KG1 (cell line): ENCODE measurements around the gene PLA2G2E.

Source experiments
- DNase-seq: peaks from one replicate; lab custom pipeline; 2025; lab: John Stamatoyannopoulos, UW

PLA2G2E gene, protein sequence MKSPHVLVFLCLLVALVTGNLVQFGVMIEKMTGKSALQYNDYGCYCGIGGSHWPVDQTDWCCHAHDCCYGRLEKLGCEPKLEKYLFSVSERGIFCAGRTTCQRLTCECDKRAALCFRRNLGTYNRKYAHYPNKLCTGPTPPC

DNA sequence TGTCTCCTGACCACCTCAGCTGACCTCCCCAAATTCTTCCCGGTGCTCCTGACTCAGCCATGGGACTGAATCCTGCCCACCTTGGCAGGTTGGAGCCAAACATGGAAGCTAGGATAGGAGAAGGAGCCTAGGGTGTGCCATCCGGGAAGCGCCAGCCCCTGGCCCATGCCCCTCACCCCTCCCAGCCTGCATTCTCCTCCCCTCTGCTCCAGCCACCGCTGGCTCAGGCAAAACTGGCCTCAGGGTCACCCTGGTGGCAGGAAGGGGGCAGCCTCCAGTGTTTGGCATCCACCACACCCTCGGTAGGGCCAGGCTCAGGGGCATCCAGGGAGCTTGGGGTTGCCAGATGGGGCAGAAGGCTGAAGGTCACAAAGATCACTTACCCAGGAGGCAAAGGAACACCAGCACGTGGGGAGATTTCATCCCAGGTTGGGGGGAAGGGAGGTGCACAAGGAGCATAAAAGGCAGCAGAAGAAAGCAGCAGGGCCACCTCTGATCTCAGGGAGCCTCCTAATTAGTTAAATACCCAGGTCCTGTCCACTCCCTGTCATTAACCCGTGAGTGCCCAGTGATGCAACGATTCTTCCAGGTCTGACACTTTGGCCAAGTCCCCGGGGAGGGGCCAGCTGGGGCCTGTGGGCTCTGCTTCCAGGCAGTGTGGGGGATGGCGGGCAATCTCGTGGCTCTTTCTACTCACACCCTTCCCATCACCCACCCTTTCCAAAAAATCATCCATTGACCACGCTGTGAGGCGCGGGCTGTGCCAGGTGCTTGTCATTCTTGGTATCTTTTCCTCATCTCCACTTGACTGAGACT is at the start of gene PLA2G2E:
Gene PLA2G2E (minus strand): TSS at position 481 of the 816 bp plus-strand sequence. CDS start 58 bp downstream, at position 423.
- DNase-seq, result no peak

DNA sequence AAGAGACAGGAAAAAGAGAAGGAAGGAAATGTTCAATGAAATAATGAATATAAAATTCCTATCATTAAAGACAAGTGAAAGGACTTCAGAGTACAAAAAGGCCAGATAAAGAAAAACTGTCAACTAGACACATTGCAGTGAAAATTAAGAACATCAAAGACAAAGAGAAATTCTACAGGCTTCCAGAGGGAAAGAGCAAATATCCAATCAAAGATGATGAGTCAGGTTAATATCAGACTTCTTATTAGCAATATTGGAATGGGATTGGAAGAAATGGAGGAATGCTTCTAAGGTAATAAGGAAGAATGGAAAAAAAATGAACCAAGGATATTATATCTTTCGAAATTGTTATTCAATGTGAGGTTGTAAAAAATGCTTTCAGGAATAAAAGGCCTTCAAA is 48.2 kb upstream of the PLA2G2E start:
- DNase-seq, result no peak

DNA sequence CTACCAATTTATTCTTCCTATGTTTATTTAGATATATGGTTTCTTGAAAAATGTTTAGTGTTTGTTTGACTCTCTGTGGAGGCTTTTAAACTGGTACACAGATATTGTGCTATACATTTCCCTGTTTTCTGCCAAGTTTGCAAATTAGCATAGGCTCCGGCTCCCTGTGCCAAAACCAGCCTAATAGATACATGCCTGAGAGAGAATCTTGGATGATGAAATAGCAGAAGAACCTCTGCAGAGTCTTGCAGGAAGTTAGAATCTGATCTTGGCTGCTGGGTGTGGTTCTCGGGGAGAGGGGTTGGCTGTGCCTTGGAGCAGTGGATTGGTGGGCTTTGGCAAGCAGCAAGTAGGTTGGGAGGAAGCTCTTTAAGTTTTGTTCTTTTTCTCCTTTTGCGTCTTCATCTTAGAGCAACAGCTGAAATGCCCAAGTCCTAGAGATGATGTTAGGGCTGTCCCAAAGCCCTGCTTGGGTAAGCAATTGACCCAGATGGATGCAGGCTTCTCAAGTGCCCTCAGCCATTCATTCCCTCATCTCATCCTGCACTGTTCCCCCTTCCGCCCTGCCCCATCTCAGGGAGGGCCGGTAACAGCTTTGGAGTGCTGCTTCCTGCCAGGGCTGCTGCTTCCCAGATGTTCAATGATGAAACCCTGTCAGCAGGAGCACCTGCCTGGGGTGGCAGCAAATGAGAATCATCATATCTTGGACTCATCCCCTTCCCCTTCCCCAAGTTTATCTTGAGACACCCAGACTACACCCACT is 46.7 kb upstream of the PLA2G2E start:
- DNase-seq, result no peak

DNA sequence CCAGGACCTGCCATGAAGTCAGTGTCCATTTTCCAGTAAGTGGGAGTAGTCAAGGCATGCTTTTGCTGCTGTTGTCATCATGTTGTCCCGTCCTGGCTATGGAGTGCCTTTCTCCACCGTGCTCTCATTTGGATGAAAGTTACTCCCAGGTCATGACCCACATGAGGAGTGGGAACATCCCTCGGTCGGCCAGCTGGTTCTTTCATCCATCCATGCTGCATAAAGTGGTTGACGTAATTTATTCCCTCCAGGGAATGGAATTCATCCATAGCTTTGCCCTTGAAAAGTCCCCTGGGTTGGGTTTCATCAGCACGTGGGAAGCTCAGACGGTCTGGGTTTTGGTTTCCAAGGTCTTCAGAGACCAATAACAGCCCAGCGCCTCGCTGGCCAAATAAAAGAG is 44.4 kb upstream of the PLA2G2E start:
- DNase-seq, result no peak

DNA sequence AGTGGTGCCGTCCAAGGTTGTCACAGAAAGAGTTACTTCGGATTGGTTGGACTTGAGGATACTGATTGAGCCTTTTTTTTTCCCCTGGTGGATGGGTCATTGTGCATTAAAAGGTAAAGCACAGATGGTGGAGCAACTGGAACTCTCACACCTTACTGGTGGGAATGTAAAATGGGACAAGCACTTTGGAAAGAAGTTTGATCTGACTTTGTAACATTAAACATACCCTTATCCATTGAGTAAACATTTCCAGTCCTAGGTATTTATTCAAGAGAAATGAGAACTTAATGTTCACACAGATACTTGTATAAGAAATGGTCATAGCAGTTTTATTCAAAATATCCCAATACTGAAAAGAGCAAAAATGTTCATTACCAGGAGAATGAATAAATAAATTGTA is 41.1 kb upstream of the PLA2G2E start:
- no peak for DNase-seq

DNA sequence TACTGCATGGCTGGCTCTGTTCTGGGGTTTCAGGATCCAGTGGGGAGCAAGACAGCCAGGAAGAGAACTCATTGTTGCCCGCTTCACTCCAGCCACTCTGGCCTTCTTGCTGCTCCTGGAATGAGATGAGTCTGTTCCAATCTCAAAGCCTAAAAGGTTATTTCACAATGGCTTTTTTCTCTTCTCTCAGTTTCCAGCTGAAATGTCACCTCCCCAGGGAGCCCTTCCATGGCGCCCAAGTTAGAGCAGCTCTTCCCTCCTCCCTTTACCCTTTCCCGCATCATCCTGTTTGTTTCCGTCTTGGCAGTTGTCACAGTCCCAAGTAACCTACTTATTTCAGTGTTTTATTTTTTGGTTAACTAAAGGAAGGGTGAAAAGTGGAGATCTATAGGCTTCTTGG is 40.2 kb upstream of the PLA2G2E start:
- no peak for DNase-seq

DNA sequence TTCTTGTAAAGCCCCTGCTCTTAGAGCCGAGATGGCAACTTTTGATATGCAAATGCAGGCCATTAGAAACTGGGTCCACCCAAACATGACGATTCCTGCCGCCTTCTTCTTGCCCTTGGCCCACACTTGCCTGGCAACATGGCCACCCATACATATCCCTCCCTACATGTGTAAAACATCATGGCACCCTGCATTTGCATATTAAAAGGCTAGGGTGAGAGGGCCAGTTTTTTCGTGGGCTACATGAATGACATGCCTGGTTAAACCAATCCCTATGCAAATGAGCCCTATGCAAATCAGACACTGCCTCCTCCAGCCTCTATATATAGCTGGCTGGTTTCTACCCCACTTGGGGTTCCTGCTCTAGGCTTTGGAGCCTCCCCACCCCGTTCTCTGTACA is 37.2 kb upstream of the PLA2G2E start:
- DNase-seq, result no peak

DNA sequence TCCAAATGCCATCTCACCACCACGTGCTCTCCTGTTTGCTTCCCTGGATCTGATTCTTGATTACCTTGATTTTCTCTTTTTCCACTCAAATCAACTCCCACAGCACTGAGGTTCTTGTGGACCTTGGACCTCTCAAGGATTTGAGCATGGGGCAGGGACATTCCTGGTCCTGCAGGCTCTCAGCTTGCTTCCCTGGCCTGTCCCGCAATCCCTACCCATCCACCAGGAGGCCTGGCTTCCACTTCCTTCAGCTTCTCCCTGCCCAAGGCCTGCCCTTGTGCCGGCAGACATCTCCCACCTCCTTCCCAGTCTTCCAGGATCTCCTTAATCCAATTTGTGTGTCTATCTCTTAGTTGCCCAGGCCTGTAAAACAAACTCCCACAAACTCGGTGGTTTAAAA is 34.4 kb upstream of the PLA2G2E start:
- DNase-seq, result no peak

DNA sequence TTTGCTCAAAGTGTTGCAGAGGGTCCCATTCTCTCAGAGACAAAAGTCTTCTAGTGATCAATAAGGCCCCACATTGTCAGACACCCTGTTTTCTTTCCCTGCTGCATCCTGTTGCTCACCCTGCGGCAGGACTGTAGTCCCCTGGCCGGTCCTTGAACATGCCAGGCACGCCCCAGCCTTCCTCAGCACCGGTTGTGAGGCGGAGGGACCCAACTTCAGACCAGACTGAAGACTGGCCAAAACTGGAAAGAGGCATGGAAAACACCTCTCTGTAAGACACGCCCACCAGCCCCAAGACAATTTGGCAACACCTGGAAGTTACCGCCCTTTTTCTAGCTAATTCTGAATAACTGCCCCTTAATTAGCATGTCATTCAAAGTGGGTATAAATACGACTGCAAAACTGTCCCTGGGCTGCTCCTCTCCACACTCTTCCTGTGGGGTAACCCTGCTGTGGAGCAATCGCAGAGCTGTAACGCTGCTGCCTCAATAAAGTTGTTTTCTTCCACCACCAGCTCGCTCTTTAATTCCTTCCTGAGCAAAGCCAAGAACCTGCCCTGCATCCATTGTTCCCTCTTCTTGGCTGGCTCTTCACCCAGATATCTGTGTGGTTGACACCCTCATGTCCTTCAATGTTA is 32.2 kb upstream of the PLA2G2E start:
- DNase-seq, result no peak

DNA sequence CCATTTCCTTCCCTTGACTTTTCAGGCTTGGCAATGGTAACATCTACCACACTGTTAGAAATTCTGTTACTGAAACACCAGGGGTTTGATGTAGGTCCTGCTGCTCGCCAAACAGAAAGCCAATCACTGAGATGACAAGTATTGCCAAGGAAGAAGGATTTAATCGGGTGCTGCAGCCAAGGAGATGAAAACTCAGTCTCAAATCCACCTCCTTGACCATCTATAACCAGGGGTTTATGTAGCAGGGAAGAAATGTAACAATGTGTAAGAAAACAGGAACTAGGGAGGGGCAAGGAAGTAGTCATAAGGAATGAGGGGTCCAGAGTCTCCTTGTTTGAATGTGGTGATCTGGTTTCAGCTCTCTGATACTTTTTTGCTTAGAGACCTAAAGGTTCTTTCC is 30.6 kb upstream of the PLA2G2E start:
- no peak for DNase-seq

DNA sequence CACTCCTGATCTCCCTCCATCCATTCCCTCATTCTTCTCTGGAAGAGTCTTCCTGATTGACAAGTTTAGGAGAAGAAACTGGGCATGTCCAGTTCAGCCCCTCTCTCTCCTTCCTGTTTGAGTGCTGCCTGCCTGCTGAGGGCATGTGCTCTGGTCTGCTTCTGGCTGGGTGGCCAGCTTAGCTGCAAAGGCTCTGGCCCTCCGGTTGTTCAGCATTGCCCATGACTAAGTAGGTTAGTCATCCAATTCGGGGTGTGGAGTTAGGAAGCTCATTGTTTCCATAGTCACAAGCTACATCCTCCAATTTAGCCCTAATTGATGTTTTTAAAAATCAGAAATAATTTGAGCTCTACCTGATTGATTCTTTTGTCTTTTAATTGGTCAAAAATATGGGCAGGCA is 25.6 kb upstream of the PLA2G2E start:
- no peak for DNase-seq

DNA sequence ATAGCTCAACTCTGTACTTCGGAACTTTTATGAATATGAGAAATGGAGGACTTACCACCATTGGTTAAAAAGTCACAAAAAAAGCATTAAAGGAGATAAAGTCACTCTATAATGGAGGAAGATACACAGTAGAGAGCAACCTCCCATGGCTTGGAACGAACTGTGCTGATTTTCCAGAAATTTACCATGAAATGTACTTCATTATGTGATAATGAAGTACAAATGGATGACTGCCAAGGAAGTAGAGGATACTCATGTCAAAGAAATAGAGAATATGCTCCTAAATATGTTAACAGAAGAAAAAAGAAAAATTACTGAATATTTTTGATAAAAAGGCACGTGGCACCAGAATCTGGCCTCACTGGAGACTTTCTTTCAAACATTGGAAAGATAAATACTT is 23.6 kb upstream of the PLA2G2E start:
- DNase-seq, result no peak

DNA sequence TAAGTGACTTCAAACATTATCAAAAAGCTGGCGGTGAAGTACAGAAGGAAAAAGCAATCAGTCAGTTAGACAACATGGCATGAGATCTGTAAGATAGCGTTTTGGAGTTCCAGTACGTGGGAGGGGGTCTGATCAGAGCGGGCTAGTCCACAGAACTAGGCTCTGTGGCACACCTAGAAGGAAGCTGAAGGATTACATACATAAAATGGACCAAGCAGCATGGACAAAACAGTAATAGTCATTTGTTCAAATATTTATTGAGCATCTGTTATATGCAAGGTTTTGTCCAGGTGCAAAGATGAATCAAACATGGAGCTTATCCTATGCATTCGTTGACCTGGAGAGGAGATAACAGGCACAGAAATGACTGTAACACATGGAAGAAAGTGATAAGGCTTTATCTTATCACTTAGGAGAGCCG is 22.9 kb upstream of the PLA2G2E start:
- DNase-seq, result no peak

DNA sequence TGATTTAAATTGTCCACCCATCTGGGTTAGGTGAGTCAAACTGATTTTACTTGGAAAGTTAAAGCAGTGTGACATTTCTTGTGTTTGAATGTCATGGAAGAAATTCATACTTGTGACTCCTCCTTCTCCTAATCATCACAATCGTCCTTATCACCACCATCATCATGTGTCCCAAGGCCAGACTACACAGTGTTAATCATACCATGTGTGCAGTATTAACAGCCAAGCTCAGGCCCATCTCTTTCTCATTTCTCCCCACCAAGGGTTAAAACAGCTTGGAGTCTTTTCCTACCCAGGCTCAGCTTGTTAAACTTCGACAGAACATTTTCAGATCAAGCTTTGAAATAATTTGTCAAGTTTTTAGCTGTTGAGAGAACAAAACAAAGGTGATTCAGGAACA is 22.5 kb upstream of the PLA2G2E start:
- DNase-seq, result no peak

DNA sequence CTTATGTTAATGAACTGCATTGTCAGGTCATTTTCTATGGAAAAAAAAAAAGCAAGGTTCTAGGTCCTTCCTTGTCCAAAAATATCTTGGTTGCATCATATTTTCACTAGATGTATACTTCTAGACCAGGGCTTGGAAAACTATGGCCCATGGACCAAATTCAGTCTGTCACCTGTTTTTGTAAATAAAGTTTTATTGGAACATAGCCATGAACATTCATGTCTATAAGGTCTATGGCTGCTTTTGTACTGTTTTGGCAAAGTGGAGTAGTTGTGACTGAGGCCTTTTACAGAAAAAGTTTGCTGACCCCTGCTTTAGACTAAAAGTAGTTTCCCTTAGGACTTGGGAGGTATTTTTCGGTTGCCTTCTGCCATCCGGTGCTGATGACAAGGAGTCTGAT is 19.2 kb upstream of the PLA2G2E start:
- no peak for DNase-seq

DNA sequence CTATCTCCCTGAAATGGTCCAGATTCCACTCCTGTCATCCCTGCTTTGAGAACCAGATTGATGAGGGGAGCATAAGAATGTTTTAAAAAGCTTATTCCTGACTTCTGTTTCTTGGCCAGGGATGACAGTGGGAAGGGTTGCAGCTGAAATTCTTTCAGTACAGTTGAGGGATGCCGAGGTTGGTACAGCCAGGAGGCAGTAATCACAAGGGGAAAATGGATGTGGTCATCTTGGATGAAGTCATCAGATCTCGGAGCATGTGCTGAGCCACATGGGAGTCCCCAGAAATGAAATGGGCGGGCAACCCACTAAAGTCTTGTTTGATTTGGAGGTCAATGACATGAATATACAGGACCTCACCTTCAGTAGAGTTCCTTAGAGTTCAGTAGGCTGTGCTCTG is 18.7 kb upstream of the PLA2G2E start:
- no peak for DNase-seq

DNA sequence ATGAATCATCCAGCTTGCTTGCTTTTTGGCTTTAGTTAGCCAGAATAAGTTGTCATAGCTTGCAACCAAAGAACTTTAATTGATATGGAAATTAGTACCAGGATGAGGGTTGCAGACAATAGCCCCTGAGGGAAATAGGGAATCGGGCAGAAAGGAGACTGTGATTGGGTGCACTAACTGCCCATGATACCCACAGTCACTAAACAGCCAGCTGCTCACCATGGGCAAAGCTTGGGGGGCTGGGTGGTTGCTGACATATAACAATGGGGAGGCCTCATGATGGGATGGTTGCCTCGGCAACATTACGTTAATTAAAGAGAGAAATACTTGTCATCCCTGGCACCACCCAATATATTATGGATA is 17.8 kb upstream of the PLA2G2E start:
- DNase-seq, result no peak

DNA sequence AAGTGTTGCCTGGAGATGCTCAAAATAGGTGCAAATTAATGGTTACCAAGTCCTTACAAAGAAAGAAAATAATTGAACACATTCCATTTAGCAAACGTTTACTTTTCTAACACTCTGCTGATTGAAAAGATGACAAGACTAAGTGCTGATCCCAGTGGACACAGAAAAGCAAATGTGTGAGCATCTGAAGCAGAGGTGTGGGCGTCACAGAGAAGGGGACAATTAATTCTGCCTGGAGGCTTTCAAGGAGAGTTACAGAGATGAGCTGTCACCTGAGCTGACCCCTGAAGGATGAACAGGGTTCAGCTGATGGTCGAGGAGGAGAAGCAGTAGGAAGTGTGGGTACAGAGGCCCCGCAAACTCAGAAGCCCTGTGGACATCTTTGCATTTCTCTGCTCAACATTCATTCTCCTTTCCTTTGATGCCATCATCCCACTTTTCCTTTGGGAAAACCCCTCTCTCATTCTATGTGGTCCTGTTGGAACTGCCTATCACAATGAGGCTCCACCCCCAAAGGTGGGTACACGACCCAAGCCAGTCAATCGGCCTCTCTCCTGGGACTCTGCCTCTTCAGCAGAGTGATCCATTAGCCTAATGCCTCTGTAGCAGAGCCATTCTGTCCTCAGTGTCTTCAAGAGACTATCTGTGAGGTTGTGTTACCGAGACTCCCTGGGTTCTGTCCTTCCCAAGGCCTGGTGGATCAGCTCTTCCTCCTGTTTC is 17.2 kb upstream of the PLA2G2E start:
- no peak for DNase-seq

DNA sequence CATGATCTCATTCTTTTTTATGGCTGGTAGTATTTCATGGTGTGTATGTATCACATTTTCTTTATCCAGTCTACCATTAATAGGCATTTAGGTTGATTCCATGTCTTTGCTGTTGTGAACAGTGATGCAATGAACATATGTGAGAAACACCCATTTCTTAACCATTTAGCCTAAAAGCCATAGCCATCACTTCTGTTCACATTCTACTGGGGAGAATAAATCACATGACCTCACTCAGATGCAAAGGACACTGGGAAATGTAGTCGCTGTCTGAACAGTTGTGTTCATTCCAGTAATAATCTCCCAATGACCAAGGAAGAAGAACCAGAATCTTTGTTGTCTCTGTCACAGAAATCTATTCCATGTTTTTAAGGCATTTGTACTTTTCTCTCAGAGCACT is 15.1 kb upstream of the PLA2G2E start:
- DNase-seq, result no peak

DNA sequence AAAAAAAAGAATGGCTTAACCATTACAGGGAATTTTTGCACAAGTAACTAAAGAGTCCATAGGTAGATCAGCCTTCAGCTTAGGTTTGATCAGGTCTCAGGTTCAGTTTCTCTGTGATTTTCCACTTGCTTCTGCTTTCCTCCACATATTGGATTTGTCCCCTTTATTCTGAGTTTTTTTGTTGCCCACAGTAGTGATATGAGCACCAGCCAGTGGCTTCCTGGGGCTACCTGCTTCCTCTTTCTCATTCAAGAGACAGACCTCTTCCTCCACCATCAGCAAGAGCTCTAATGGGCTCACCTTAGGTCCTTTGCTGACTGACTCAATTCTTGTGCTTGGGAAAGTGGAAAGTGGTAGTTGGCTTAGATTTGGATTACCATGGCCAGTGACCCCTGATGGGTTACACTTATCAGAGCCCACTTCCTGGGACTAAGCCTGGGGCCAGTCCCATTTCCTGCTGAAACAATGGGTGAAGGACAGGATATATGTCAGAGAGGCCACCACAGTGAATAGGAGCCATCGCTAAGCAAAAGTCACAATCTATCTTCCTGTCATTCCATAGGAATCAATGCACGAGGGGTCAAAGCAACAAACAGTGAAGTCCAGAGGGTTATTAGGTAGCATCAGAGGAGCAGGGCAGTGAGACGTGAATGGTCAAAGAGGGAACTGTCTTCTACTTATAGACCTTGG is 12.8 kb upstream of the PLA2G2E start:
- DNase-seq, result no peak

DNA sequence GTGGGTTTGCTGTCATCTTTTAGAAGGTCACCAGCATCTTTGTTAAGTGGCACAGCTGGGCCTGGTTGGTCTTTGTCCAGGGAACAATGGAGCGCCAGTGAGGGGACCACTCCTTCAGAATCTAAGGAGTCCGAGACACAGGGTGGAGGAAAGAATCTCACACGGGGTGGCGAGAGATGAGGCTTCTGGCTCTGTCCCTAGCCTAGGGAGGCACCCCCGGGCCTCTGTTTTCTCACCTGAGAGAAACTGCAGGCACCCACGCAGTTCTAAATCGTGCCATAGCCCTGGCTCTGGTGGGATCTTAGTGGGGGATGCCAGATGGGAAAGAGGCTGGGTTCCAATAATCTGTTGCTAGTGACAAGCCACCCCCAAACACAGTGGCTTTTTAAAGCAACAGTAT is 10.9 kb upstream of the PLA2G2E start:
- DNase-seq, result no peak

DNA sequence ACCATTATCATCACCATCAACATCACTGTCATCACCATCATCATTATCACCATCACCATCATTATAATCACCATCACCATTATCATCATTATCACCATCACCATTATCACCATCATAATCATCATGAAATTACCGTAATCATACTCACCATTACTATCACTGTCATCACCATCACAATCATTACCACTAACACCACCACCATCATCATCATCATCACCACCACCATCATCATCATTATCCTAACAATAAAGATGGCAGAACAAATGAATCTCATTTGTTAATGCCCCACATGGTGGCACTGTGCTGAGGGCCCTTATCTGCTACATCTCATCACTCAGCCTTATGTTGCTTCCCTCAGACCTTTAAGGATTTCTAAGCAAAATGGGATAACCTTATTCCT is 9.4 kb upstream of the PLA2G2E start:
- DNase-seq, result no peak
